NCI-H146 treated with DMSO at 0.1 percent for 48 hours (cell line): ENCODE results near the gene CLDN22.
"Not testable (repeated sequence)": the region's sequence is repeated elsewhere in the genome, so short reads cannot be mapped to it uniquely, and the experiment has no call there.

ENCODE experiments used
- DNase-seq: peaks from one replicate; lab custom pipeline; 2025; ENCODE audit not compliant: unreplicated experiment; lab: John Stamatoyannopoulos, UW

The CLDN22 gene

GRCh38 chr4:183347566-183347965 is 27.5 kb upstream of the CLDN22 start:
- no peak for DNase-seq

- DNase-seq, result no peak
These were observed 27.1 kb upstream of the CLDN22 start for GRCh38 chr4:183347146-183347545.

GRCh38 chr4:183345261-183345660 is 25.2 kb upstream of the CLDN22 start:
- DNase-seq, result no peak

GRCh38 chr4:183344523-183345255 is 24.6 kb upstream of the CLDN22 start:
- DNase-seq, result no peak

GRCh38 chr4:183343730-183344129 is 23.7 kb upstream of the CLDN22 start:
- DNase-seq, result no peak

- no peak for DNase-seq
These were observed 22.8 kb upstream of the CLDN22 start for GRCh38 chr4:183342541-183343533.

GRCh38 chr4:183337833-183338232 is 17.8 kb upstream of the CLDN22 start:
- DNase-seq, result no peak

- DNase-seq, result no peak
These were observed 17.3 kb upstream of the CLDN22 start for GRCh38 chr4:183337349-183337748.

GRCh38 chr4:183335369-183335940 is 15.4 kb upstream of the CLDN22 start:
- DNase-seq, result no peak

GRCh38 chr4:183333983-183334382 is 13.9 kb upstream of the CLDN22 start:
- DNase-seq, result no peak

GRCh38 chr4:183333202-183333601 is 13.1 kb upstream of the CLDN22 start:
- DNase-seq, result no peak

- DNase-seq, result no peak
These were observed 12.4 kb upstream of the CLDN22 start for GRCh38 chr4:183332447-183332846.

- no peak for DNase-seq
These were observed 10.8 kb upstream of the CLDN22 start for GRCh38 chr4:183330841-183331240.

- no peak for DNase-seq
These were observed 10.1 kb upstream of the CLDN22 start for GRCh38 chr4:183329954-183330742.

GRCh38 chr4:183329244-183329643 is 9.2 kb upstream of the CLDN22 start:
- DNase-seq, result no peak

GRCh38 chr4:183328832-183329231 is 8.8 kb upstream of the CLDN22 start:
- no peak for DNase-seq

GRCh38 chr4:183327827-183328226 is 7.8 kb upstream of the CLDN22 start:
- DNase-seq, result no peak

GRCh38 chr4:183326853-183327252 is 6.8 kb upstream of the CLDN22 start:
- no peak for DNase-seq

GRCh38 chr4:183326387-183326786 is 6.3 kb upstream of the CLDN22 start:
- DNase-seq, result not testable (repeated sequence)

- no peak for DNase-seq
These were observed 4.5 kb upstream of the CLDN22 start for GRCh38 chr4:183324619-183325018.

GRCh38 chr4:183324056-183324455 is 4.0 kb upstream of the CLDN22 start:
- not testable (repeated sequence) for DNase-seq
